Neural progenitor cell (in vitro differentiated cells): Measurements from ENCODE around the gene CALN1.

ENCODE experiments used
- CTCF ChIP-seq: fragments of 200-600 bp; sonication (generic); IDR thresholded peaks from 2 replicates; pipeline ENCODE4 v1.5.1; 2017; ENCODE audit warnings: antibody characterized with exemption, mild to moderate bottlenecking
- EZH2 ChIP-seq: fragments of 200-600 bp; sonication (generic); IDR thresholded peaks from 2 replicates; pipeline ENCODE4 v1.6.1; 2017; ENCODE audit warnings: antibody characterized with exemption, mild to moderate bottlenecking, moderate library complexity
- EZH2phosphoT487 ChIP-seq: fragments of 200-600 bp; sonication (generic); IDR thresholded peaks from 2 replicates; pipeline ENCODE4 v1.6.1; 2017; ENCODE audit warnings: antibody characterized with exemption

GRCh38 chr7:72190919-72191318 lies 221.2 kb downstream of the CALN1 start:
- TF ChIP-seq CTCF, result no peak
- no peak for TF ChIP-seq EZH2
- TF ChIP-seq EZH2phosphoT487, result no peak
